Ovary (tissue), 9 donors: ENCODE measurements around the gene ADAD2. TPM values are rescaled to one million over a fixed set of nuclear protein-coding genes. Genes with fewer than 3 reads are reported as not detected.

Source experiments
- DNase-seq, 5 donors: peaks; one replicate each; pipeline ENCODE4 v3.0.0-alpha.2; 2019 to 2020
- H3K27ac ChIP-seq, 2 donors: fragments of 200-600 bp; one replicate each; pipeline versions ENCODE4 v1.5.1 to v1.8.0; 2019 to 2022
- H3K27me3 ChIP-seq: fragments of 200-600 bp; one replicate; pipeline ENCODE4 v1.8.0; 2022
- H3K36me3 ChIP-seq: fragments of 200-600 bp; sonication (generic); one replicate; pipeline ENCODE4 v1.5.1; 2019
- H3K4me1 ChIP-seq: one replicate; pipeline ENCODE4 v1.8.1; 2013; ENCODE audit warnings: mild to moderate bottlenecking, moderate library complexity; ENCODE audit not compliant: insufficient read depth
- H3K4me3 ChIP-seq: fragments of 200-600 bp; sonication (generic); one replicate; pipeline ENCODE4 v1.5.1; 2017
- H3K9me3 ChIP-seq, 2 donors: fragments of 200-600 bp in 1 of 2; sonication (generic) in 1 of 2; one replicate each; pipeline versions ENCODE4 v1.5.1 to v1.8.1; 2013 to 2019; ENCODE audit warnings: mild to moderate bottlenecking in 1 of 2, moderate library complexity in 1 of 2
- CTCF ChIP-seq, 3 donors: fragments of 450-650 bp in 2 of 3; fragments of 200-600 bp in 1 of 3; IDR thresholded peaks; one replicate each; pipeline versions ENCODE4 v1.5.1 to v1.8.0; 2016 to 2022; ENCODE audit warnings: antibody characterized with exemption in 3 of 3, mild to moderate bottlenecking in 1 of 3
- EP300 ChIP-seq: sonication (generic); formaldehyde crosslinking; IDR thresholded peaks from one replicate; pipeline ENCODE4 v1.6.1; 2017; ENCODE audit warnings: antibody characterized with exemption
- POLR2A ChIP-seq: fragments of 450-650 bp; IDR thresholded peaks from one replicate; pipeline ENCODE4 v1.6.1; 2017; ENCODE audit warnings: antibody characterized with exemption, mild to moderate bottlenecking, moderate library complexity
- WGBS, 3 donors: extraction: QIAGEN DNeasy Blood & Tissue Kit in 1 of 3; methylation state at CpG; one replicate each; pipeline versions ENCODE4 v1.1.5 to v1.1.7; 2013 to 2017; 5-methylcytosine and 5-hydroxymethylcytosine counted together
- intact Hi-C, 4 donors: fragments of 100-400 bp; cut with DNase I; formaldehyde crosslinking; loops; one replicate each; pipeline versions ENCODE4 v1.11.0 to v1.15.1; 2022 to 2023
- polyA plus RNA-seq, 2 donors: library from polyadenylated mRNA; stranded (reverse); fragments of 200-250 nt in 1 of 2; fragments of 350-450 nt in 1 of 2; fragmentation: Illumina TruSeq in 1 of 2; extraction: RNeasy Lipid Tissue Mini Kit (QIAGEN cat#74804) in 1 of 2; gene quantifications; one replicate each; pipeline ENCODE4 v1.2.3, GENCODE V29; 2013 to 2014
- total RNA-seq, 7 donors: library from RNA; depleted of rRNA in 2 of 7; stranded (reverse); fragments of >200 nt in 2 of 7; fragmentation: NEBNext Ultra II Directional in 3 of 7; extraction: Animal tissue kit (Norgen Biotek cat#: 25700) in 3 of 7; gene quantifications; one replicate each; pipeline versions ENCODE4 v1.1.0 to v1.2.4, GENCODE V29; 2016 to 2023
- donor health status: DM: no; HTN: no; CAD: no; lungs with moderate emphysema.
- donor health status: DM: no; HTN: no; CAD: no.
- donor health status: Bipolar disorder and iron deficiency.
- donor health status: DM: yes; HTN: yes; CAD: no.
- donor health status: DM: no; HTN: no; CAD: no.
- donor health status: DM: yes; HTN: yes; CAD: no.

Gene ADAD2
- total and polyA plus RNA-seq, 9 donors, result 0.12 to 2.0 (median 0.84) TPM; not detected in 5

- DNase-seq, result peak in 3 of 5 donors; percentile 33 to 59 (median 45)
- peaks cover 9% of the 10 kb centered on the region for H3K4me1 ChIP-seq
- H3K9me3 ChIP-seq, result no peaks in the 10 kb centered on the region
- TF ChIP-seq CTCF (IDR thresholded peaks at IDR 0.05) (peak in 2 of 3 donors; percentile 14 to 28), POLR2A (no peak)
- no peaks in the 10 kb centered on the region for H3K27me3 ChIP-seq
- peak overlapping the region; percentile 21 to 53 for H3K27ac ChIP-seq
- intact Hi-C loops, result loop anchor here in 3 of 4 donors (5.0 to 10.0 kb wide), 4 partner anchors 99 to 298 kb away; partner anchors contain the start of gene NECAB2 (in 1 of the 3)
- WGBS, 3 donors, result 32 to 61% (median 34%) methylated on average over 11 of the region's 11 CpGs
- no peak overlapping the region for H3K4me3 ChIP-seq
- H3K36me3 ChIP-seq, result no peaks in the 10 kb centered on the region
Measured at GRCh38 chr16:84183911-84184591, 6.9 kb upstream of the ADAD2 start.

- TF ChIP-seq POLR2A, result no peak
- TF ChIP-seq EP300, result no peak
- TF ChIP-seq CTCF (IDR thresholded peaks at IDR 0.05), result no peak
- Histone ChIP-seq H3K27me3 (no peaks in the 10 kb centered on the region), H3K4me1 (peaks cover 9% of the 10 kb centered on the region), H3K4me3 (no peak overlapping the region), H3K27ac (peak overlapping the region; percentile 21 to 53), H3K9me3 (no peaks in the 10 kb centered on the region), H3K36me3 (no peaks in the 10 kb centered on the region)
- WGBS, 3 donors, result 7 to 31% (median 9%) methylated on average over 10 of the region's 10 CpGs
- DNase-seq, result peak in 4 of 5 donors; percentile 44 to 74 (median 52)
- intact Hi-C loops, result loop anchor here in 3 of 4 donors (5.0 to 10.0 kb wide), 5 partner anchors 100 to 298 kb away; partner anchors contain the start of genes NECAB2 (in 1 of the 3) and OSGIN1 (in 1 of the 3)
Measured at GRCh38 chr16:84184775-84185174, 6.2 kb upstream of the ADAD2 start.

DNA sequence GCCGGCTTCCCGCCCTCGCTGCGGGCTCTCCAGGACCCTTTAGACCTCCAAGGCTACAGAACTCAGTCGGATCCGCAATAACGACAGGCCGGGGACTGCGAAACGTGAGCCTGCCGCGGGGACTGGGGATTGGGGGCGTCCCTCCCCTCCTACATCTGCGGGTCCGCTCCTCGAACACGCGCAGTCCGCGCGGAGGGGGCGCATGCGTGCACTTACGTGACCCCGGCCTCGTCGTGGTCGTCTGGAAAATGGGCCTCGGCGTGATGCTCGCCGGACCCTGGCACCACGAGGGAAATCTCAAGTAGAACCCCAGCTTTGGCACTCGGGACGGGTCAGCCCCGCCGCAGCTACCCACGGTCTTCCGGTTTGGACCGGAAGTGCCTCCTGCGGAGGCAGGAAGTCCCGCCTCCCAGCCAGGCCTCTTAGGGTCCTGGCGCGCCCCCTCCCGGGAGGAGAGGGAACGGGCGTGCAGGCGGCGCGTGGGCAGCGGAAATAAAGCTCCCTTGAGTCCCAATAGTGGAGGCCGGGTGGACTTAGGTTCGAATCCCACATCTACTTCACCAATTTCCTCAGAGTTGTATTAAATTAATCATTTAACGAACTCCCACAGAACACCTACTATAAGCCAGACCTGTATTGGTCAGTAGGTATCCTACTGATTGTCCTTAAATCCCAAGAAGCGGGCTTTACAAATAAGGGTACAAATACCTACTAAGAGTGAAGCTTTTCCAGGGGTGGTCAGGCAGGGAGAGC is 4.1 kb upstream of the ADAD2 start, which contains the start of gene TAF1C:
TSS of gene TAF1C (minus strand) at position 373 of the 753 bp plus-strand sequence. CDS start 2,069 bp downstream, outside the sequence.
- 2 to 4% (median 2%) methylated on average over 26 to 55 of the region's 55 CpGs for WGBS, 3 donors
- TF ChIP-seq CTCF (IDR thresholded peaks at IDR 0.05) (peak; percentile 95 to 98 (median 97)), POLR2A (peak; percentile 24), EP300 (no peak)
- Histone ChIP-seq H3K27ac (peak within 1 kb of the TSS; percentile 36 to 53), H3K9me3 (no peaks in the 10 kb centered on the region), H3K27me3 (no peaks in the 10 kb centered on the region), H3K4me1 (peaks cover 9% of the 10 kb centered on the region), H3K36me3 (no peaks in the 10 kb centered on the region), H3K4me3 (peak within 1 kb of the TSS; percentile 82)
- intact Hi-C loops, result loop anchor here in 3 of 4 donors (5.0 to 10.0 kb wide), 3 partner anchors 102 to 235 kb away; partner anchors contain the start of genes NECAB2 (in 1 of the 3) and OSGIN1 (in 1 of the 3)
- DNase-seq, result peak; percentile 87 to 96 (median 93)

GRCh38 chr16:84191466-84191865 is 509 bp downstream of the ADAD2 start:
- intact Hi-C loops, result no loop called here
- TF ChIP-seq CTCF (IDR thresholded peaks at IDR 0.05) (no peak), EP300 (no peak), POLR2A (no peak)
- Histone ChIP-seq H3K9me3 (no peaks in the 10 kb centered on the region), H3K27ac (no peak overlapping the region), H3K36me3 (no peaks in the 10 kb centered on the region), H3K4me3 (no peak overlapping the region), H3K4me1 (no peaks in the 10 kb centered on the region), H3K27me3 (no peaks in the 10 kb centered on the region)
- WGBS, 3 donors, result 88 to 94% (median 89%) methylated on average over 16 of the region's 16 CpGs
- no peak for DNase-seq
